Activated CD4-positive, alpha-beta T cell treated with anti-CD3 and anti-CD28 coated beads, Interleukin-2, amount 50 U/mL, for 16 hours (primary cell): ENCODE results near the gene CATSPERB.
"Not testable (repeated sequence)": the region's sequence is repeated elsewhere in the genome, so short reads cannot be mapped to it uniquely, and the experiment has no call there.

Experiments
- DNase-seq: peaks from one replicate; pipeline ENCODE4 v3.0.0-alpha.2; 2020

CATSPERB gene

GRCh38 chr14:91669867-91670266 is 62.0 kb downstream of the CATSPERB start:
- peak; percentile 18 for DNase-seq

- not testable (repeated sequence) for DNase-seq
Measured at GRCh38 chr14:91667101-91667500, 64.8 kb downstream of the CATSPERB start.

GRCh38 chr14:91660790-91661189 is 71.1 kb downstream of the CATSPERB start:
- no peak for DNase-seq

- DNase-seq, result no peak
Measured at GRCh38 chr14:91654836-91655235, 77.0 kb downstream of the CATSPERB start.

GRCh38 chr14:91653451-91653850 is 78.4 kb downstream of the CATSPERB start:
- DNase-seq, result no peak

GRCh38 chr14:91649930-91650329 is 82.0 kb downstream of the CATSPERB start:
- DNase-seq, result peak; percentile 10

GRCh38 chr14:91647856-91648255 is 84.0 kb downstream of the CATSPERB start:
- no peak for DNase-seq

- no peak for DNase-seq
Measured at GRCh38 chr14:91636604-91637003, 95.3 kb downstream of the CATSPERB start.

- DNase-seq, result no peak
Measured at GRCh38 chr14:91624757-91625156, 107.1 kb downstream of the CATSPERB start.

- no peak for DNase-seq
Measured at GRCh38 chr14:91614187-91614586, 117.7 kb downstream of the CATSPERB start.

- no peak for DNase-seq
Measured at GRCh38 chr14:91613459-91614112, 118.3 kb downstream of the CATSPERB start.

- no peak for DNase-seq
Measured at GRCh38 chr14:91611528-91611927, 120.4 kb downstream of the CATSPERB start.

GRCh38 chr14:91609161-91609560 is 122.7 kb downstream of the CATSPERB start:
- DNase-seq, result no peak

- no peak for DNase-seq
Measured at GRCh38 chr14:91607322-91608047, 124.4 kb downstream of the CATSPERB start.

GRCh38 chr14:91606851-91607250 is 125.0 kb downstream of the CATSPERB start:
- no peak for DNase-seq

- not testable (repeated sequence) for DNase-seq
Measured at GRCh38 chr14:91604611-91605010, 127.3 kb downstream of the CATSPERB start.

GRCh38 chr14:91599994-91600393 is 131.9 kb downstream of the CATSPERB start:
- no peak for DNase-seq

- no peak for DNase-seq
Measured at GRCh38 chr14:91595736-91596135, 136.2 kb downstream of the CATSPERB start.

- DNase-seq, result not testable (repeated sequence)
Measured at GRCh38 chr14:91593957-91594356, 137.9 kb downstream of the CATSPERB start.

- no peak for DNase-seq
Measured at GRCh38 chr14:91586410-91586809, 145.5 kb downstream of the CATSPERB start.

- DNase-seq, result no peak
Measured at GRCh38 chr14:91585856-91586255, 146.0 kb downstream of the CATSPERB start.

GRCh38 chr14:91582761-91583160 is 149.1 kb downstream of the CATSPERB start:
- no peak for DNase-seq

GRCh38 chr14:91580876-91581577 is 150.9 kb downstream of the CATSPERB start:
- no peak for DNase-seq
